Neural crest cell (in vitro differentiated cells): ENCODE measurements around the gene EYS. TPM values are rescaled to one million over a fixed set of nuclear protein-coding genes. Genes with fewer than 3 reads are reported as not detected.

Experiments used
- DNase-seq: peaks from one replicate; pipeline ENCODE4 v3.0.0; 2021; ENCODE audit warnings: low read depth, mixed read lengths, low spot score
- H3K27ac Mint-ChIP-seq: one replicate; pipeline ENCODE4 v1.8.0; 2021; ENCODE audit warnings: mild to moderate bottlenecking, mixed read lengths; ENCODE audit not compliant: unreplicated experiment
- H3K27me3 Mint-ChIP-seq: 2 replicates; pipeline ENCODE4 v1.8.0; 2021; ENCODE audit warnings: low read depth, mild to moderate bottlenecking, mixed read lengths
- H3K36me3 Mint-ChIP-seq: 2 replicates; pipeline ENCODE4 v1.8.0; 2021; ENCODE audit warnings: low read depth, mild to moderate bottlenecking, mixed read lengths
- H3K4me1 Mint-ChIP-seq: 2 replicates; pipeline ENCODE4 v1.8.0; 2021; ENCODE audit warnings: mixed read lengths
- H3K4me3 Mint-ChIP-seq: one replicate; pipeline ENCODE4 v1.8.0; 2021; ENCODE audit warnings: mild to moderate bottlenecking, mixed read lengths
- H3K9me3 Mint-ChIP-seq: 2 replicates; pipeline ENCODE4 v1.8.0; 2021; ENCODE audit warnings: mixed read lengths
- total RNA-seq: library from RNA; stranded (reverse); gene quantifications from 2 replicates; pipeline ENCODE4 v1.2.1, GENCODE V29; 2021
- TF ChIP-seq, protein P1 (sequence below): fragments of 200-600 bp; sonication (generic); conservative IDR thresholded peaks from 2 replicates; pipeline ENCODE4 v1.5.0; 2021; ENCODE audit warnings: antibody characterized with exemption, mild to moderate bottlenecking

Gene EYS
- total RNA-seq, 1 donor from 2014 or later, result 0.40 TPM

DNA sequence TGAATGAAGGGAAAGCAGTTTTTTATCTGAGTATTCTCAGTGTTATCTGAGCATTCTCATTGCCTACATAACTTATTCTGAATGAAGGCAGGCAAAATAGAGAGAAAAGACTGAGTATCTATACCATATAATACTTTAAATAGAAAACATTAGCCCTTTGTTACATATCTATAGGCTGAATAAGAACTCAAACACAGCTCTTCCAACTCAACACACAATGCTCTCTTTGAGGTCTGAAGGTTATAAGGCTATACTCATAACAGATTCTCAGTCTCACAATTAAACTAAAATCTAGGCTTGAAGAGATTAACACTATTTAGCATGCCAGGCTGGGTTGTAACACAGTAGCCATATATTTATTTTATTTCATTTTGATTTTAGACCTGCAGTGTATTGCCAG lies 56.9 kb downstream of the EYS start:
- peaks cover 17% of the 10 kb centered on the region for H3K36me3 Mint-ChIP-seq
- TF ChIP-seq, protein P1, sequence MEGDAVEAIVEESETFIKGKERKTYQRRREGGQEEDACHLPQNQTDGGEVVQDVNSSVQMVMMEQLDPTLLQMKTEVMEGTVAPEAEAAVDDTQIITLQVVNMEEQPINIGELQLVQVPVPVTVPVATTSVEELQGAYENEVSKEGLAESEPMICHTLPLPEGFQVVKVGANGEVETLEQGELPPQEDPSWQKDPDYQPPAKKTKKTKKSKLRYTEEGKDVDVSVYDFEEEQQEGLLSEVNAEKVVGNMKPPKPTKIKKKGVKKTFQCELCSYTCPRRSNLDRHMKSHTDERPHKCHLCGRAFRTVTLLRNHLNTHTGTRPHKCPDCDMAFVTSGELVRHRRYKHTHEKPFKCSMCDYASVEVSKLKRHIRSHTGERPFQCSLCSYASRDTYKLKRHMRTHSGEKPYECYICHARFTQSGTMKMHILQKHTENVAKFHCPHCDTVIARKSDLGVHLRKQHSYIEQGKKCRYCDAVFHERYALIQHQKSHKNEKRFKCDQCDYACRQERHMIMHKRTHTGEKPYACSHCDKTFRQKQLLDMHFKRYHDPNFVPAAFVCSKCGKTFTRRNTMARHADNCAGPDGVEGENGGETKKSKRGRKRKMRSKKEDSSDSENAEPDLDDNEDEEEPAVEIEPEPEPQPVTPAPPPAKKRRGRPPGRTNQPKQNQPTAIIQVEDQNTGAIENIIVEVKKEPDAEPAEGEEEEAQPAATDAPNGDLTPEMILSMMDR, result no peak
- H3K27ac Mint-ChIP-seq, result no peak overlapping the region
- no peaks in the 10 kb centered on the region for H3K27me3 Mint-ChIP-seq
- H3K4me1 Mint-ChIP-seq, result peaks cover 17% of the 10 kb centered on the region
- peak overlapping the region; percentile 66 for H3K4me3 Mint-ChIP-seq
- no peak for DNase-seq
- peaks cover 24% of the 10 kb centered on the region for H3K9me3 Mint-ChIP-seq

DNA sequence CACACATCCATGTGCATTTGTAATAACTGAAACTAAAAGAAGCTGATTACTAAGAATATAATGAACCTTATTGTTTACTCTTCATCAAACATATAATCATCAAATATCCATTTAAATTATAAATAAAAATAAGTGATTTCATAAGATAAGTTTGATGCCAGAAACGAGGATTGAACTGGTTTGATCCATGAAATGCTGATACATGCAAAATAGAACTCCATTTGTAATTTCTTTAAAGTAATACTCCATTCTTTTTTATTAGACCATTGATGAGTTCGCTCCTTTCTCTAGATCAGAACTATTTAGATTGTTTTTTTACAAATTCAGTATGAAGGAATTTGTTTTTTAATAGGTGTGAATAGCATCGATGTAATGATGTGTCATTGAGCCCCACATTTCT lies 57.6 kb downstream of the EYS start:
- H3K4me1 Mint-ChIP-seq, result peaks cover 17% of the 10 kb centered on the region
- peaks cover 19% of the 10 kb centered on the region for H3K36me3 Mint-ChIP-seq

GRCh38 chr6:65646544-65646943 lies 60.5 kb downstream of the EYS start:
- peaks cover 30% of the 10 kb centered on the region for H3K9me3 Mint-ChIP-seq
- no peak overlapping the region for H3K27ac Mint-ChIP-seq
- peaks cover 16% of the 10 kb centered on the region for H3K4me1 Mint-ChIP-seq
- TF ChIP-seq, protein P1, result no peak
- H3K4me3 Mint-ChIP-seq, result no peak overlapping the region
- DNase-seq, result no peak
- H3K36me3 Mint-ChIP-seq, result peaks cover 21% of the 10 kb centered on the region
- no peaks in the 10 kb centered on the region for H3K27me3 Mint-ChIP-seq

More for the DNA sequence above, 57.6 kb downstream of the EYS start:
- TF ChIP-seq, protein P1, result no peak
- H3K4me3 Mint-ChIP-seq, result no peak overlapping the region
- peaks cover 25% of the 10 kb centered on the region for H3K9me3 Mint-ChIP-seq
- DNase-seq, result no peak
- no peak overlapping the region for H3K27ac Mint-ChIP-seq
- no peaks in the 10 kb centered on the region for H3K27me3 Mint-ChIP-seq

DNA sequence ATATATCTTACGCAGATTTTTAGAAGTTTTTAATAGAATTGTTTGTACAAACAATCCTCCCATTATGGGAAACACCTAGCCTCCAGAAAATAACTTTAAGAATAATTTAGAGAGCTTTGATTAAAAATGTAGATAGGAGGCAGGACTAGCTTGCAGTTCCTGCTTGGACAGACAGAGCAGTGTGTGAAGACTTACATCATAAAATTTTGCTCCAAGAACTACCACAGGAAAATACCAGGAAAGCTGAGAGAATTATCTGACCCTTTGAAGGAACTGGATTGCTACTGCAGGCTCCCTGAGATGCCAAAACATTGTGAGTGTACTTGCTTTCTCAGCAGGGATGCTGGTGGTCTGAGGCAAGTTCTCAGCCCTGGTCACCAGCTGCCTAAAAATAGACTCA lies 64.2 kb downstream of the EYS start:
- no peaks in the 10 kb centered on the region for H3K27me3 Mint-ChIP-seq
- H3K4me1 Mint-ChIP-seq, result peaks cover 3% of the 10 kb centered on the region
- TF ChIP-seq, protein P1, result no peak
- H3K36me3 Mint-ChIP-seq, result peaks cover 17% of the 10 kb centered on the region
- H3K27ac Mint-ChIP-seq, result peak overlapping the region; percentile 35
- no peak overlapping the region for H3K4me3 Mint-ChIP-seq
- DNase-seq, result no peak
- H3K9me3 Mint-ChIP-seq, result peaks cover 24% of the 10 kb centered on the region

GRCh38 chr6:65638047-65638831 lies 68.8 kb downstream of the EYS start:
- H3K9me3 Mint-ChIP-seq, result no peaks in the 10 kb centered on the region
- no peaks in the 10 kb centered on the region for H3K36me3 Mint-ChIP-seq
- peaks cover 7% of the 10 kb centered on the region for H3K4me1 Mint-ChIP-seq
- no peaks in the 10 kb centered on the region for H3K27me3 Mint-ChIP-seq
- no peak overlapping the region for H3K27ac Mint-ChIP-seq
- DNase-seq, result peak; percentile 9
- no peak overlapping the region for H3K4me3 Mint-ChIP-seq
- TF ChIP-seq, protein P1, result peak; percentile 51
